ENCODE data around the gene SETSIP. TPM values are rescaled to one million over a fixed set of nuclear protein-coding genes. Genes with fewer than 3 reads are reported as not detected.

Gene SETSIP
- total and polyA plus RNA-seq, 2 of the 8 experiments (the other 6 are each of a cell fraction or from before 2014, with no cell fraction given): 0.14 TPM; not detected in 1

- no peak for TF ChIP-seq CHD7 (IDR thresholded peaks at IDR 0.05; ENCODE audit: insufficient replicate concordance, low read length)
- no peak for TF ChIP-seq GABPA (IDR thresholded peaks at IDR 0.05; ENCODE audit: borderline replicate concordance, insufficient read depth, low read length)
- no peak for TF ChIP-seq MAFK (IDR thresholded peaks at IDR 0.05; ENCODE audit: low read depth, low read length)
- no peak for TF ChIP-seq RFX5 (IDR thresholded peaks at IDR 0.05; ENCODE audit: borderline replicate concordance, low read depth, low read length)
- TF ChIP-seq RAD21 (IDR thresholded peaks at IDR 0.05 in 1 of 2, conservative IDR thresholded peaks at IDR 0.05 in 1 of 2; ENCODE audit: low read depth in 2 of 2, low read length in 2 of 2): no peak
- TF ChIP-seq YY1 (IDR thresholded peaks at IDR 0.05; ENCODE audit: low read depth, low read length): no peak
- TF ChIP-seq PHF8 (conservative IDR thresholded peaks at IDR 0.05; ENCODE audit: low read depth, low read length): no peak
- no peak for TF ChIP-seq CBX8 (IDR thresholded peaks at IDR 0.05; ENCODE audit: borderline replicate concordance, low read depth, low read length)
- TF ChIP-seq TEAD4 (IDR thresholded peaks at IDR 0.05; ENCODE audit: low read depth, low read length): no peak
Observed at GRCh38 chr1:92038695-92039346, 36.4 kb downstream of the SETSIP start (continued).

Measured in H1 (cell line).